ENCODE results near the gene PARD3. TPM values are rescaled to one million over a fixed set of nuclear protein-coding genes. Genes with fewer than 3 reads are reported as not detected.
"Not testable (repeated sequence)": the region's sequence is repeated elsewhere in the genome, so short reads cannot be mapped to it uniquely, and the experiment has no call there.

Gene PARD3
- total and polyA plus RNA-seq, 2 experiments from 2014 or later, result 47.2 to 59.7 TPM

DNA sequence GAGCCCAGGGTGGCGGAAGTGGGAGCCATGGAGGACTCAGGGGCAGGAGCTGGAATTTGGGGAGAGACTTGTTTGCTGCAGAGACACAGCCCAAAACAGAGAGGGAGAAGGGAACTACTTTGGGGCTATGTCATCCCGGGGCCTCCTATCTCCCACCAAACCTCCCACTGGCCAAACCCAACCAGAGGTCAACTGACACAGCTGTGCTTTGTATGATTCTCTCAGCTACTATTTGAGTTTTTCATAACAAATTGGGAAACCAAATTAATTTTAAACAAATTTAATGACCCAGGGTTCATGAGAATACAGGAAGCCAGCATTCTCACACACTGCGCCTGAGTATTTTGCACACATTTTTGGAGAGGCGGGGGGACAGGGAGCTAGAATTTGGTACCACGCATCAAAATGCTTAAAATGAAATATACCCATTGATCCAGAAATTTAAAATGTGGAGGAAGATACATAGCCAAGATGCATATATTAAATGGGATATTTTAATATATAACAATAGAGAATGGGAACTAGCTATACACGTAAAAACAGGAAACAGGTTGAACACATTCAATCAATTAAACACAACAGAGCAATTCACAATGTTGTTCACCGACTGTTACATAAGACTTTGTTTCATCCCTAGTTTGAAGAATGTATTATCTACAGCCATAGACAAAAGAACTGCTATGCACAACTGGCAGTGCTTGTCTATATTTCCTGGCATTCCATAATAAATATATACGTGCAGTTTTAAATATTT, 105.3 kb downstream of the PARD3 start:
- Histone ChIP-seq H2AFZ (no peak overlapping the region), H3K9me3 (ENCODE audit: low read depth) (no peaks in the 10 kb centered on the region), H3K9me2 (replicated peaks; ENCODE audit: insufficient read depth) (no peaks in the 10 kb centered on the region), H3K4me3 (no peak overlapping the region), H3K4me1 (ENCODE audit: insufficient read depth) (peaks cover 32% of the 10 kb centered on the region), H3K36me3 (replicated peaks; ENCODE audit: insufficient read depth, low read depth) (no peaks in the 10 kb centered on the region), H3K27me3 (no peaks in the 10 kb centered on the region), H3K4me2 (no peak overlapping the region), H3K27ac (no peak overlapping the region), H4K20me1 (ENCODE audit: insufficient read depth, poor library complexity, severe bottlenecking) (peaks cover 5% of the 10 kb centered on the region), H3K79me2 (peaks cover 94% of the 10 kb centered on the region)
- 82% methylated on average over 8 of the region's 8 CpGs for WGBS (ENCODE audit: low lambda C conversion rate, missing lambda C conversion rate)
- TF ChIP-seq EZH2 (IDR thresholded peaks at IDR 0.05; ENCODE audit: borderline replicate concordance), result no peak
- no peak for TF ChIP-seq EZH2phosphoT487 (IDR thresholded peaks at IDR 0.05; ENCODE audit: low read depth, severe bottlenecking, unreplicated experiment)
- TF ChIP-seq, protein P1, sequence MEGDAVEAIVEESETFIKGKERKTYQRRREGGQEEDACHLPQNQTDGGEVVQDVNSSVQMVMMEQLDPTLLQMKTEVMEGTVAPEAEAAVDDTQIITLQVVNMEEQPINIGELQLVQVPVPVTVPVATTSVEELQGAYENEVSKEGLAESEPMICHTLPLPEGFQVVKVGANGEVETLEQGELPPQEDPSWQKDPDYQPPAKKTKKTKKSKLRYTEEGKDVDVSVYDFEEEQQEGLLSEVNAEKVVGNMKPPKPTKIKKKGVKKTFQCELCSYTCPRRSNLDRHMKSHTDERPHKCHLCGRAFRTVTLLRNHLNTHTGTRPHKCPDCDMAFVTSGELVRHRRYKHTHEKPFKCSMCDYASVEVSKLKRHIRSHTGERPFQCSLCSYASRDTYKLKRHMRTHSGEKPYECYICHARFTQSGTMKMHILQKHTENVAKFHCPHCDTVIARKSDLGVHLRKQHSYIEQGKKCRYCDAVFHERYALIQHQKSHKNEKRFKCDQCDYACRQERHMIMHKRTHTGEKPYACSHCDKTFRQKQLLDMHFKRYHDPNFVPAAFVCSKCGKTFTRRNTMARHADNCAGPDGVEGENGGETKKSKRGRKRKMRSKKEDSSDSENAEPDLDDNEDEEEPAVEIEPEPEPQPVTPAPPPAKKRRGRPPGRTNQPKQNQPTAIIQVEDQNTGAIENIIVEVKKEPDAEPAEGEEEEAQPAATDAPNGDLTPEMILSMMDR (IDR thresholded peaks at IDR 0.05; ENCODE audit: poor library complexity), result no peak
- DNase-seq (ENCODE audit: low spot score), result no peak

- Histone ChIP-seq H3K4me1 (ENCODE audit: insufficient read depth) (peaks cover 30% of the 10 kb centered on the region), H3K36me3 (replicated peaks; ENCODE audit: insufficient read depth, low read depth) (no peaks in the 10 kb centered on the region), H3K4me3 (no peak overlapping the region), H2AFZ (no peak overlapping the region), H3K9me2 (replicated peaks; ENCODE audit: insufficient read depth) (no peaks in the 10 kb centered on the region), H3K4me2 (no peak overlapping the region), H3K27me3 (no peaks in the 10 kb centered on the region), H3K27ac (peak overlapping the region; percentile 9), H3K79me2 (peaks cover 94% of the 10 kb centered on the region), H3K9me3 (ENCODE audit: low read depth) (no peaks in the 10 kb centered on the region), H4K20me1 (ENCODE audit: insufficient read depth, poor library complexity, severe bottlenecking) (peaks cover 5% of the 10 kb centered on the region)
- TF ChIP-seq, protein P1 (IDR thresholded peaks at IDR 0.05; ENCODE audit: poor library complexity), result no peak
- TF ChIP-seq EZH2phosphoT487 (IDR thresholded peaks at IDR 0.05; ENCODE audit: low read depth, severe bottlenecking, unreplicated experiment) (no peak), EZH2 (IDR thresholded peaks at IDR 0.05; ENCODE audit: borderline replicate concordance) (no peak)
- no peak for DNase-seq (ENCODE audit: low spot score)
- 46% methylated on average over 1 of the region's 1 CpG for WGBS (ENCODE audit: low lambda C conversion rate, missing lambda C conversion rate)
These were observed 107.4 kb downstream of the PARD3 start for GRCh38 chr10:34707656-34708055.

DNA sequence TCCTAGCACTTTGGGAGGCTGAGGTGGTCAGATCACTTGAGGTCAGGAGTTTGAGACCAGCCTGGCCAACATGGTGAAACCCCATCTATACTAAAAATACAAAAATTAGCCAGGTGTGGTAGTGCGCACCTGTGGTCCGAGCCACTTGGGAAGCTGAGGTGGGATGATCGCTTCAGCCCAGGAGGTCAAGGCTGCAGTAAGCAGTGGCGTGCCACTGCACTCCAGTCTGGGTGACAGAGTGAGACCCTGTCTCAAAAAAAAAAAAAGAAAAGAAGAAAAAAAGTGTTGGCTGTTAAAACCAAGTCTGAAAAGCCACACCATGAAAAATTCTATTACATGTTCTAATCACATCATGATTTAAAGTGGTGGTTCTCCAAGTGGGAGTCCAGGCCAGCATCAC, 108.1 kb downstream of the PARD3 start:
- H4K20me1 ChIP-seq (ENCODE audit: insufficient read depth, poor library complexity, severe bottlenecking); H2AFZ ChIP-seq; H3K4me2 ChIP-seq; DNase-seq (ENCODE audit: low spot score); H3K4me3 ChIP-seq; H3K9me2 ChIP-seq (replicated peaks; ENCODE audit: insufficient read depth); H3K36me3 ChIP-seq (replicated peaks; ENCODE audit: insufficient read depth, low read depth); H3K27me3 ChIP-seq; H3K9me3 ChIP-seq (ENCODE audit: low read depth): not testable (repeated sequence)
- Histone ChIP-seq H3K27ac (peak overlapping the region; percentile 9), H3K79me2 (peaks cover 94% of the 10 kb centered on the region), H3K4me1 (ENCODE audit: insufficient read depth) (peaks cover 36% of the 10 kb centered on the region)
- 97% methylated on average over 4 of the region's 4 CpGs for WGBS (ENCODE audit: low lambda C conversion rate, missing lambda C conversion rate)

- no peak for DNase-seq (ENCODE audit: low spot score)
- Histone ChIP-seq H3K79me2 (peaks cover 94% of the 10 kb centered on the region), H2AFZ (no peak overlapping the region), H3K4me2 (no peak overlapping the region), H3K4me3 (no peak overlapping the region), H3K9me2 (replicated peaks; ENCODE audit: insufficient read depth) (no peaks in the 10 kb centered on the region), H3K27ac (no peak overlapping the region), H3K9me3 (ENCODE audit: low read depth) (no peaks in the 10 kb centered on the region), H3K36me3 (replicated peaks; ENCODE audit: insufficient read depth, low read depth) (no peaks in the 10 kb centered on the region), H4K20me1 (ENCODE audit: insufficient read depth, poor library complexity, severe bottlenecking) (peaks cover 9% of the 10 kb centered on the region), H3K4me1 (ENCODE audit: insufficient read depth) (peaks cover 32% of the 10 kb centered on the region), H3K27me3 (no peaks in the 10 kb centered on the region)
- WGBS (ENCODE audit: low lambda C conversion rate, missing lambda C conversion rate), result 81% methylated on average over 3 of the region's 3 CpGs
- no peak for TF ChIP-seq EZH2phosphoT487 (IDR thresholded peaks at IDR 0.05; ENCODE audit: low read depth, severe bottlenecking, unreplicated experiment)
- no peak for TF ChIP-seq EZH2 (IDR thresholded peaks at IDR 0.05; ENCODE audit: borderline replicate concordance)
- TF ChIP-seq, protein P1 (IDR thresholded peaks at IDR 0.05; ENCODE audit: poor library complexity), result no peak
These were observed 108.9 kb downstream of the PARD3 start for GRCh38 chr10:34706147-34706546.
